ENCODE measurements around the gene NDE1.

Gene NDE1

DNA sequence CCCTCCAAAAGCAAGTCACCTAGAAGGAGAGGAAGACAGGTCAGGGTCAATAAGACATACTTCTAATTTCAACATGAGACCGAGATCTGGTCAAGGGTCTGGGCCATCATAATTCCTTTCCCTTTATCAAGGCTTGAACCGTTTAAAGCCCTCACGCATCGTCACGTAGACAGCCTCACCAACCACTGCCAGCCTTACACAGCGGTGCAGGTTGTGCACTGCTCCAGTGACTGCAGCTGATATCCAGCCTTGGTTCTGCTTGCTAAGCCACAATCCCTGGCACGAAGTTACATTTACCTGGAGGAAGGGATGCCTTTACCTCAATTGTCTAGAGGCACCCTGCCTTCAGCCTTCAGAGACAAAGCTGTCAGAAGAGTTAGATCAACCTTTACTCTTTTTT, 121.6 kb downstream of the NDE1 start:
- no peak for DNase-seq

DNA sequence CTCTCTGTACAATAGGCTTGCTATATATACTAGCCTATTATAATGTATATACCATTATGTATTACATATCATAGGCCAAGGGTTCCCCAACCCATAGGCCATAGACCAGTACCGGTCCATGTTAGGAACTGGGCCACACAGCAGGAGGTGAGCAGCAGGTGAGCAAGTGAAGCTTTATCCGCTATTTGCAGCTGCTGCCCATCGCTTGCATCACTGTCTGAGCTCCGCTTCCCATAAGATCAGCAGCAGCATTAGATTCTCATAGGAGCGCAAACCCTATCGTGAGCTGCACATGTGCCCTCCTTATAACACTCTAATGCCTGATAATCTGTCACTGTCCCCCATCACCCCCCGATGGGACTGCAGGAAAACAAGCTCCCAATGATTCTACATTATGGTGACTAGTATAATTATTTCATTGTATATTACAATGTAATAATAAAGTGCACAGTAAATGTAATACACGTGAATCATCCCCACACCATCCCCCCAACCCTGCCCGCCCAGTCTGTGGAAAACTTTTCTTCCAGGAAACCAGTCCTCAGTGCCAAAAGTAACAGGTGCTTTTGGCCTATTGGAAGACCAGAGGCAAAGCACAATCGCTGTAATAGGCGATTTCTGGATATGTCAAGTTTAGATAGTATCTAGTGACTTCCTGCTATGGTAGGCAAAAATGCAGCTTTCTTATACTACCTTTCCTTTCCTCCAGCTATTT, 122.7 kb downstream of the NDE1 start:
- DNase-seq: no peak

DNA sequence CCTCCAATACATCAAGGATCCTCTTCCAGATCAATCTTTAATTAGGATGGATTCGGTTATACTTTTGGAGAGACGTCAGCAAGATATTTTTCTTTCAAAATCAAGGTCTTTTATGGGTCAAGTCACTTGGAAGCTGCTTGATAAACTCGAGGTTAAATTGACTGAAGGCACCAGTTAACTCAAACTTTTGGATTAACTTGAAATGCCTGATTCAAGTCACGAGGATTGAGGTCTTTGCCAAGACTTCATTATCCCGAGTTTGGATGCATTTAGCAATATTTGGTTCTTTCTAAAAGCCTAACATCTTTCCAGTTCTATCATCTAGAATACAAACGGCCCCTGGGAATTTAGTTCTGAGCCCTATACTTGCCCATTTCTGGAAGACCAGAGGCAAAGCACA, 123.9 kb downstream of the NDE1 start:
- no peak for DNase-seq

DNA sequence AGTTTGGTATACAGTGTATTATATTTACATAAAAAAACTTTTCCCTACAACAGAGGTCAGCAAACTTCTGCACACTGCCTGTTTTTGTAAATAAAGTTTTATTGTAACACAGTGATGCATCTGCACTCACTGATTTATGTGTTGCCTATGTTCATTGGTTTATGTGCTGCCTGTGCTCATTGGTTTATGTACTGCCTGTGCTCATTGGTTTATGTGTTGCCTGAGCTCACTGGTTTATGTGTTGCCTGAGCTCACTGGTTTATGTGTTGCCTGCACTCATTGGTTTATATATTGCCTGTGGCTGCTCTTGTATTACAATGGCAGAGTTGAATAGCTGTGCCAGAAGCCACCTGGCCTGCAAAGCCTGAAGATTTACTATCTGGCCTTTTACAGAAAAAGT, 125.2 kb downstream of the NDE1 start:
- peak; percentile 5 for DNase-seq

DNA sequence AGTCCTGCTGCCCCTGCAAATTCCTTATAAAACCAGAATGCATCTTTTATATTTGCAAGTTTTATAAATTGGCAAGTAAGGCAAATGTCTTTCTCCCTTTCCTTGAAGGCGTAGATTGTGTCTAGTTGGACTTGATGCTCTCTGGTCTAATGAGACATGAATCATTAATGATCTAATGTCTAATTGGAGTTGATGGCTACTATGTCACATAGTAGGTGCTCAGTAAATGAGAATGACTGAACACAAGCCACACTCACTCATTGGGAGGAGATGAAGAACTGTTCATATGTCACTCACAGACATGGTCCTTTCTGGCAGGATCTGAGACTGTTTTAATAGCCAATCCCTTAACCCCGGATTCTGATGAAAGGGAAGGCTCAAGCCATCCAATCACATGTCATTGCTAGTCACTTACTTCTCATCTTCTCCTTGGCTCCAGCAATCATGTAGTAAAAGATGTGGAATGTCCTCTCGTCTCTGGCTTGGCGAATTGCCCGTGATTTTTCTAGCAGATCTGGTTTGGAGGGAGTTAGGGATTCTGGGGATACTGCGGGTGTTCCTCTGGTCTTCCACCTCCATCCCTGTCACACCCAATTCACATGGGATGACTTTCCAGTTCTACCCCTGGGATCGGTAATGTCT, 125.7 kb downstream of the NDE1 start:
- DNase-seq: no peak
